K562 (cell line): ENCODE measurements around the gene KCNE1. TPM values are rescaled to one million over a fixed set of nuclear protein-coding genes. Genes with fewer than 3 reads are reported as not detected.

Experiments
- ARID1B ChIP-seq: fragments of 450-650 bp; IDR thresholded peaks from 2 replicates; pipeline ENCODE4 v1.6.1; 2016; ENCODE audit warnings: antibody characterized with exemption, mild to moderate bottlenecking, inconsistent platforms
- ARID2 ChIP-seq: fragments of 450-650 bp; IDR thresholded peaks from 2 replicates; pipeline ENCODE4 v1.6.1; 2017; ENCODE audit warnings: antibody characterized with exemption, mild to moderate bottlenecking
- C11orf30 ChIP-seq: fragments of 450-650 bp; IDR thresholded peaks from 2 replicates; pipeline ENCODE4 v1.6.1; 2016; ENCODE audit warnings: low read depth, mild to moderate bottlenecking
- CHD1 ChIP-seq: fragments of 200-600 bp; sonication (generic); IDR thresholded peaks from one replicate; pipeline ENCODE4 v1.6.1; 2012; ENCODE audit warnings: mild to moderate bottlenecking, moderate library complexity, low read length, inconsistent platforms
- DIDO1 ChIP-seq: fragments of 450-650 bp; IDR thresholded peaks from 2 replicates; pipeline ENCODE4 v1.6.1; 2016; ENCODE audit warnings: low read depth, missing biosample characterization, missing genetic modification characterization
- ELF1 ChIP-seq: fragments of 200-800 bp; sonication (Bioruptor generic); IDR thresholded peaks from 2 replicates; pipeline ENCODE4 v1.6.1; 2016; ENCODE audit warnings: missing genetic modification characterization, missing compliant biosample characterization
- ESRRA ChIP-seq: fragments of 450-650 bp; IDR thresholded peaks from 2 replicates; pipeline ENCODE4 v1.6.1; 2014; ENCODE audit warnings: low read depth, mild to moderate bottlenecking, moderate library complexity, borderline replicate concordance
- ETV6 ChIP-seq, 3 experiments: fragments of 150-350 bp in 1 of 3; sonication (generic) in 1 of 3; formaldehyde crosslinking in 1 of 3; IDR thresholded peaks; 2 replicates each; pipeline versions ENCODE4 v1.6.1 to v1.8.0; 2014 to 2022; ENCODE audit warnings: borderline replicate concordance in 2 of 3, low read depth in 2 of 3, antibody characterized with exemption in 1 of 3, low read length in 1 of 3, mild to moderate bottlenecking in 1 of 3, missing genetic modification reagents in 1 of 3
- FOXJ3 ChIP-seq: sonication (generic); formaldehyde crosslinking; IDR thresholded peaks from 2 replicates; pipeline ENCODE4 v1.4.0; 2020; ENCODE audit warnings: mild to moderate bottlenecking, missing genetic modification reagents
- KLF6 ChIP-seq: fragments of 250-450 bp; sonication (Bioruptor Pico); IDR thresholded peaks from 2 replicates; pipeline ENCODE4 v1.4.0; 2020; ENCODE audit warnings: mild to moderate bottlenecking, moderate library complexity, borderline replicate concordance
- MYNN ChIP-seq, 2 experiments: sonication (generic); formaldehyde crosslinking in 1 of 2; IDR thresholded peaks; 2 replicates each; pipeline versions ENCODE4 v1.5.0 to v1.6.1; 2016 to 2020; ENCODE audit warnings: antibody characterized with exemption in 1 of 2, missing genetic modification reagents in 1 of 2
- SMARCC2 ChIP-seq: fragments of 450-650 bp; IDR thresholded peaks from 2 replicates; pipeline ENCODE4 v1.6.1; 2017; ENCODE audit warnings: antibody characterized with exemption, moderate library complexity, mild to moderate bottlenecking, low read depth
- TAF1 ChIP-seq: IDR thresholded peaks from 2 replicates; pipeline ENCODE4 v1.6.1; 2011; ENCODE audit warnings: mild to moderate bottlenecking, low read length, moderate library complexity; ENCODE audit not compliant: insufficient read depth, control insufficient read depth, severe bottlenecking; ENCODE audit errors: extremely low read depth
- TAF15 ChIP-seq: fragments of 200-400 bp; formaldehyde crosslinking; IDR thresholded peaks from 2 replicates; pipeline ENCODE4 v1.6.1; 2017; ENCODE audit warnings: mild to moderate bottlenecking, low read depth, low read length, moderate library complexity
- TFAM ChIP-seq: fragments of 250-450 bp; sonication (Bioruptor Pico); conservative IDR thresholded peaks from 2 replicates; pipeline ENCODE4 v1.5.0; 2021; ENCODE audit warnings: mild to moderate bottlenecking, moderate library complexity
- XRCC4 ChIP-seq: IDR thresholded peaks from one replicate; pipeline ENCODE4 v1.6.1; 2011; ENCODE audit not compliant: insufficient read depth, insufficient read length; ENCODE audit errors: extremely low read depth
- YBX1 ChIP-seq: fragments of 450-650 bp; IDR thresholded peaks from 2 replicates; pipeline ENCODE4 v1.7.1; 2016; ENCODE audit warnings: mild to moderate bottlenecking
- ZNF3 ChIP-seq: fragments of 250-450 bp; sonication (Bioruptor Pico); IDR thresholded peaks from 2 replicates; pipeline ENCODE4 v1.5.0; 2021; ENCODE audit warnings: mild to moderate bottlenecking, moderate library complexity
- ZNF764 ChIP-seq: fragments of 250-450 bp; sonication (Bioruptor Pico); IDR thresholded peaks from 2 replicates; pipeline ENCODE4 v1.4.0; 2020; ENCODE audit warnings: low read depth, mild to moderate bottlenecking, moderate library complexity
- ZNF778 ChIP-seq: fragments of 450-650 bp; formaldehyde crosslinking; IDR thresholded peaks from 2 replicates; pipeline ENCODE4 v1.4.0; 2020; ENCODE audit warnings: mild to moderate bottlenecking, moderate library complexity
- polyA plus RNA-seq, 8 experiments: library from polyadenylated mRNA; depleted of rRNA in 4 of 8; stranded (reverse) in 5 of 8; unstranded in 3 of 8; fragments of >200 nt; fragmentation: Nextera tagmentation in 2 of 8; fragmentation: Illumina TruSeq in 1 of 8; extraction: Ambion mirVana in 2 of 8; extraction: Trizol in 1 of 8; gene quantifications; 2 replicates each; pipeline versions ENCODE4 v1.2.1 to v1.2.3, GENCODE V29; 2011 to 2014; ENCODE audit warnings: inconsistent platforms in 1 of 8, missing spikeins in 1 of 8
- total RNA-seq, 7 experiments: library from RNA; depleted of rRNA in 6 of 7; stranded (reverse); fragments of >200 nt in 6 of 7; fragmentation: Illumina TruSeq in 2 of 7; extraction: Trizol in 2 of 7; gene quantifications; 2 replicates each; pipeline versions ENCODE4 v1.2.1 to v1.2.3, GENCODE V29; 2011 to 2021; ENCODE audit warnings: low replicate concordance in 1 of 7
- TF ChIP-seq, protein P1 (sequence below): fragments of 250-450 bp; sonication (Bioruptor Pico); IDR thresholded peaks from 2 replicates; pipeline ENCODE4 v1.5.0; 2021
- TF ChIP-seq, protein P2 (sequence below), 2 experiments: IDR thresholded peaks; 2 replicates each; pipeline ENCODE4 v1.6.1; 2012; ENCODE audit warnings: improper control_type of control experiment in 2 of 2, low read depth in 2 of 2, low read length in 2 of 2, borderline replicate concordance in 1 of 2
- TF ChIP-seq, protein P3 (sequence below): fragments of 450-650 bp; formaldehyde crosslinking; conservative IDR thresholded peaks from 2 replicates; pipeline ENCODE4 v1.4.0; 2022; ENCODE audit warnings: mild to moderate bottlenecking, missing genetic modification characterization

KCNE1 gene
- total and polyA plus RNA-seq, 9 of the 15 experiments (the other 6 are each of a cell fraction or from before 2014, with no cell fraction given), result 0.05 to 0.22 (median 0.11) TPM; not detected in 3

DNA sequence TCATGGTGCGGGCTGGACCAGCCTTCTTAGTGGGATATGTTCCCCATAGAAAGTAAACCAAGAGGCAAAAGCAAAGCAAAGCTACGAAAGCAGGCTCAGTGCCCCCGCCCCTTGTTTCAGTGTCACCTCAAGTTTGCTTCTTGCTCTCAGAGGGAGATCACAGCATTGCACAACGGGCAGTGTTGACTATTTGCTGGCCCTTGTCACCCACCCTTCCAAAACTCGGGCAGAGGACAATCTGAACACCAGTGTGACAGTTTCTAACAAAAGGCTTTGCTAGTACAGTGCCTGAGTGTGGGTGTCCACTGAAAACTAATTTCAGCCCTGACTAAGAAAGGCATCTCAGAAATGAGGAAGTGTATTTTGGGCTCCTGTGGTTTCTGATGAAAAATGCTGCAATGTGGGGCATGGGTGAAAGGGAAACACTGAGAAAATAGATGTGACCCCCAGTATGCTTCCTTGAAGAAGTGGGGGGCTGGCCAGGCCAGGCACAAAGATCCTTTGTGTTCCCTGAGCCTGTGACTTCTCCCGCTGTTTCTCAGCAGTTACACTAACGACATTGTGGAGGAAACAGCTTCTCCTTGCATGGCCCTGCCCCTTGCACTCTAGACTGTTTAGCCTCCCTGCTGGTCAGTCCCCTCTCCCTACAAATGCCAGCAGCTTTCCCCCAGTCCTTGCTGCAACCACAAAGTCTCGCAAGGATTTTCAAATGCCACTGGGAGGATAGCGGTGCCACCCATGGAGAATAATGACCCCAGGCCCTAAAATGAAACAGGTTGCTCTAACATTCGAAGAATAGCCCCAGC, 33.3 kb upstream of the KCNE1 start (continued):
- TF ChIP-seq, protein P1, sequence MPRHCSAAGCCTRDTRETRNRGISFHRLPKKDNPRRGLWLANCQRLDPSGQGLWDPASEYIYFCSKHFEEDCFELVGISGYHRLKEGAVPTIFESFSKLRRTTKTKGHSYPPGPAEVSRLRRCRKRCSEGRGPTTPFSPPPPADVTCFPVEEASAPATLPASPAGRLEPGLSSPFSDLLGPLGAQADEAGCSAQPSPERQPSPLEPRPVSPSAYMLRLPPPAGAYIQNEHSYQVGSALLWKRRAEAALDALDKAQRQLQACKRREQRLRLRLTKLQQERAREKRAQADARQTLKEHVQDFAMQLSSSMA (CRISPR knock-in tag), result peak; percentile 15; the same call in 1 of the 2 replicates
- peak; percentile 65; the same call in 1 of the 2 replicates for TF ChIP-seq ESRRA
- TF ChIP-seq ELF1 (tag), result no peak
- TF ChIP-seq TAF1, result no peak
- TF ChIP-seq FOXJ3 (CRISPR knock-in tag), result no peak
- no peak for TF ChIP-seq YBX1
- no peak for TF ChIP-seq ETV6 (IDR thresholded peaks at IDR 0.05; ENCODE audit: borderline replicate concordance in 1 of 2, low read depth in 2 of 2, low read length in 1 of 2)
- no peak for TF ChIP-seq ETV6 (CRISPR knock-in tag; IDR thresholded peaks at IDR 0.05; ENCODE audit: borderline replicate concordance)
- no peak for TF ChIP-seq ZNF778 (CRISPR knock-in tag)
- TF ChIP-seq ZNF3 (CRISPR knock-in tag), result peak; percentile 95
- TF ChIP-seq KLF6 (CRISPR knock-in tag), result peak; percentile 11; the same call in 1 of the 2 replicates
- TF ChIP-seq XRCC4, result no peak
- no peak for TF ChIP-seq TAF15
- no peak for TF ChIP-seq DIDO1 (tag)
- no peak for TF ChIP-seq CHD1
- peak; percentile 42; the same call in 1 of the 2 replicates for TF ChIP-seq ARID1B
- TF ChIP-seq, protein P2, sequence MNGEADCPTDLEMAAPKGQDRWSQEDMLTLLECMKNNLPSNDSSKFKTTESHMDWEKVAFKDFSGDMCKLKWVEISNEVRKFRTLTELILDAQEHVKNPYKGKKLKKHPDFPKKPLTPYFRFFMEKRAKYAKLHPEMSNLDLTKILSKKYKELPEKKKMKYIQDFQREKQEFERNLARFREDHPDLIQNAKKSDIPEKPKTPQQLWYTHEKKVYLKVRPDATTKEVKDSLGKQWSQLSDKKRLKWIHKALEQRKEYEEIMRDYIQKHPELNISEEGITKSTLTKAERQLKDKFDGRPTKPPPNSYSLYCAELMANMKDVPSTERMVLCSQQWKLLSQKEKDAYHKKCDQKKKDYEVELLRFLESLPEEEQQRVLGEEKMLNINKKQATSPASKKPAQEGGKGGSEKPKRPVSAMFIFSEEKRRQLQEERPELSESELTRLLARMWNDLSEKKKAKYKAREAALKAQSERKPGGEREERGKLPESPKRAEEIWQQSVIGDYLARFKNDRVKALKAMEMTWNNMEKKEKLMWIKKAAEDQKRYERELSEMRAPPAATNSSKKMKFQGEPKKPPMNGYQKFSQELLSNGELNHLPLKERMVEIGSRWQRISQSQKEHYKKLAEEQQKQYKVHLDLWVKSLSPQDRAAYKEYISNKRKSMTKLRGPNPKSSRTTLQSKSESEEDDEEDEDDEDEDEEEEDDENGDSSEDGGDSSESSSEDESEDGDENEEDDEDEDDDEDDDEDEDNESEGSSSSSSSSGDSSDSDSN (IDR thresholded peaks at IDR 0.05; ENCODE audit: borderline replicate concordance in 1 of 2, low read depth in 2 of 2, low read length in 2 of 2), result no peak
- TF ChIP-seq TFAM (CRISPR knock-in tag), result no peak
- TF ChIP-seq, protein P3, sequence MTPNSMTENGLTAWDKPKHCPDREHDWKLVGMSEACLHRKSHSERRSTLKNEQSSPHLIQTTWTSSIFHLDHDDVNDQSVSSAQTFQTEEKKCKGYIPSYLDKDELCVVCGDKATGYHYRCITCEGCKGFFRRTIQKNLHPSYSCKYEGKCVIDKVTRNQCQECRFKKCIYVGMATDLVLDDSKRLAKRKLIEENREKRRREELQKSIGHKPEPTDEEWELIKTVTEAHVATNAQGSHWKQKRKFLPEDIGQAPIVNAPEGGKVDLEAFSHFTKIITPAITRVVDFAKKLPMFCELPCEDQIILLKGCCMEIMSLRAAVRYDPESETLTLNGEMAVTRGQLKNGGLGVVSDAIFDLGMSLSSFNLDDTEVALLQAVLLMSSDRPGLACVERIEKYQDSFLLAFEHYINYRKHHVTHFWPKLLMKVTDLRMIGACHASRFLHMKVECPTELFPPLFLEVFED (CRISPR knock-in tag), result no peak
- peak; percentile 33; the same call in 1 of the 2 replicates for TF ChIP-seq SMARCC2
- no peak for TF ChIP-seq ARID2
- no peak for TF ChIP-seq C11orf30
- no peak for TF ChIP-seq ZNF764 (CRISPR knock-in tag)
- no peak for TF ChIP-seq MYNN (IDR thresholded peaks at IDR 0.05)
- no peak for TF ChIP-seq MYNN (CRISPR knock-in tag; IDR thresholded peaks at IDR 0.05)
